PC-9 (cell line): Measurements from ENCODE around the gene SRGAP3.

Experiments used
- CTCF ChIP-seq: fragments of 200-600 bp; sonication (generic); conservative IDR thresholded peaks from 2 replicates; pipeline ENCODE4 v1.6.1; 2017; ENCODE audit warnings: mixed run types, antibody characterized with exemption, mild to moderate bottlenecking, moderate library complexity
- EZH2 ChIP-seq: fragments of 200-600 bp; sonication (generic); IDR thresholded peaks from 2 replicates; pipeline ENCODE4 v1.8.0; 2017; ENCODE audit warnings: antibody characterized with exemption, low read depth

GRCh38 chr3:9214599-9214998 lies 34.8 kb downstream of the SRGAP3 start:
- TF ChIP-seq CTCF (no peak), EZH2 (no peak)
